HG02885 (cell line): Measurements from ENCODE around the gene ULK4.
"Not testable (repeated sequence)": the region's sequence is repeated elsewhere in the genome, so short reads cannot be mapped to it uniquely, and the experiment has no call there.

Experiments used
- ATAC-seq: cut with Tn5 transposase; IDR thresholded peaks from one replicate; pipeline ENCODE4 v1.9.1; 2021; ENCODE audit warnings: mild to moderate bottlenecking; ENCODE audit not compliant: unreplicated experiment, poor library complexity

Gene ULK4

DNA sequence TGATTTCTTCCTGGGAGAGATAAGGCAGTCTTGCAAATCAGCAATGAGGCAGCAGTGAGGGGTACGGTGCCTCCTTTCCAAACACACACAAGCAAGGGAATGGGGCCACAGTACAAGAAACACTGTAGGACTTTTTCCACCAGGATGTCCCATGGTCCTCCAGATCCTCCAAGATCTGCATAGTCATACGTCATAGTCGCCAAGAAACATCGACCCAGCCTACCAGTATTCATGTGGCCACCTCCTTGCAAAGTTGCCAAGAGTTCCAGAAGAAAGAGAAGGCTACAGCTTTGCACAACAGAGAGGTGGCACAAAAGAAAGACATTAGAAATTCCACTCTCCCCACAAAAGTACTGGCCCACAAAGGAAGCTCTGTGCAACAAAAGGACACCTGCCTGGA, 504.7 kb downstream of the ULK4 start:
- no peak for ATAC-seq

DNA sequence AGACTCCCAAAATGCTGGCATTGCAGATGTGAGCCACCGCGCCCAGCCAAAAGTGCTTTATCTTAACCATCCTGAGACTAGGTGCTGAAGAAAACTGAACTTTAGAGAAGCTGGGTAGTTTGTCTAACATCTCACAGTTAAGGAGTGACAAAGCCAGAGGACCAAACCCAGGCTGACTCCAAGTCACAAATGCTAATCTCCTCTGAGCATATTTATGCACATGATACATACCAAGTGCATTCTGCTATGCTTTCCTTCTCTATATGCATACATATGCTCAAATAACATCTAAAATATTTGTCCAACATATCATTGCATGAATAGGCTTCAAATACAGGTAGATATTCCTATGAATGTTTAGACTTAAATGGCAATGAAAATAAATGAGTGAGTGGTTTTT, 505.7 kb downstream of the ULK4 start:
- no peak for ATAC-seq

DNA sequence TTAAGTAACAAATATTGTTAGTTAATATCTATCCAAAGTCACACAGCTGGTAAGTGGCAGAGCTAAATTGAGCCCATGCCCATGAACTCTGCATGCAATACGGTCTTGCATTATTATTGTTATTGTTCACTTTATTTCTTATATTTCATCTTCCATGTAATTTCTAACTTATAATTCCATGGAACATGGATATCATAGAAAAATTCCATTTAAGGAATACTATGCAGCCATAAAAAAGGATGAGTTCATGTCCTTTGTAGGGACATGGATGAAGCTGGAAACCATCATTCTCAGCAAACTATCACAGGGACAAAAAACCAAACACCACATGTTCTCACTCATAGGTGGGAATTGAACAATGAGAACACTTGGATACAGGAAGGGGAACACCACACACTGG, 508.3 kb downstream of the ULK4 start:
- ATAC-seq: not testable (repeated sequence)

DNA sequence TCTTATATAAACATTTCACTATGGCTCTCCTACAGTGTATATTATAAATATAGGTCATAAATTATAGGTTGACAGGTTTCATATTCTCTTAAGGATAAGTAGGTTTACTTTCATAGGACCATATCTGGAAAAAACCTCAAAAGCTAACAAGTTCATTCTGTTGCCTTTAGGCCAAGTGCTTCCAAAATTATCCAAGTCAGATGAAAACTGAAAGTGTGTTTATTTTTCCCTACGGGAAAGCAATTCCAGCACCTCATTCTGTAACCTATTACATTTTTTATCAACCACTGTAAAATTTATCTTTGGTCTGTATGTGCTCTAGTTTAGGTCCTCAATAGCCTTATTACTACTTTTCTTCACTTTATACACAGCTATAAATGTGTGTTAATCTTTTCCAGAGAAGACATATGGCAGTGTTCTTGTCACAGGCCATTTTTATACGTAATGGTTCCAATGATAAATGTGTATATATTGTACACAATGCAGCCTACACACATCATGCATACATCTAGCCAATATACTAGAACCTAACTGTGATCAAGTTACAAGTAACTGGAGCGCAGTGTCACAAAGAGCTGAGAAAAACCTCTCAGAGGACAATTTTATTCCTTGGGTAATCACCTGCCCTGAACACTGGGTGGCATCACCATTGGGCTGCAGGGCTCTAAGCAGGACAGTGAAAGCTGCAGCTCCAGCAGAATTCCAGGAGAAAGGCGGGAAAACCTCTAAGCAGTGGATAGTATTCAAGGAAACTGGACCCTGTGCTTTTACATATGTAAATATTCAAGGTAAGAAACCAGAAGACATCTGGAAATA, 511.3 kb downstream of the ULK4 start:
- no peak for ATAC-seq

DNA sequence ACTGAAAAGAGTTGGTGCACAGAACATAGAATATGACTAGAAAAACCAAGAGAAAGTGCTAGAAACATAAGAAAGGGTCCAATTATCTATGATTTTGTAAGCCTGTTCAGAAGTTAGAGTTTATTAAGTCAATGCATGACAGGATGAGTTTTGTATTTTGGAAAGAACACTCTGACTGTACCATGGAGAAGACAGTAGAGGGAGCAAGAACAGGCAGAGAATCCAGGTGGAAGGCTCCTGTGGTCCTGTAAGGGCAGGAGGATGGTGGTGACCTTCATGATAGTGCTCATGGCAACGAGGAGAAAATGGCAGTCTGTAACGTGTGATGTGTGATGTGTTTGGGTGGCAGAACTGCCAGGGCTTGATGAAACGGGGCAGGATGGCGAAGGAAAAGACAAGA, 513.5 kb downstream of the ULK4 start:
- no peak for ATAC-seq

DNA sequence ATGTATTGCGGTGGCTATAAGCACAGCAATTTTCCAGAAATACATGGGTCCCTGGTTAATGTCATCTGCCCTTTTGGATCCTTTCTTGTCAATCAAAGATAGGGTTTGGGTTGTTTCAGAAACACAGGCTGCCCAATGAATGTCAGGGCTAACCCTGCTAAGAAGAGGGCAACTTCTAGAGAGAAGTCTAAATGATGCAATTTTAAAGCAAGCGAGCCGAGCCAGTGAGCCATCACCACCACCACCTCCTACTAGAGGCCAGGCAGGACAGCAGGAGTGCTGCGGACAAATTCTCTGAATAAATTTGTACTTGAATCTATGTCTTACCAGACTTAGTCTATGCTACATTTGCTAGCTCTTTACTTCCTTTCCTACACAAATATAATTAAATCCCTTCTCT, 514.2 kb downstream of the ULK4 start:
- ATAC-seq: no peak

DNA sequence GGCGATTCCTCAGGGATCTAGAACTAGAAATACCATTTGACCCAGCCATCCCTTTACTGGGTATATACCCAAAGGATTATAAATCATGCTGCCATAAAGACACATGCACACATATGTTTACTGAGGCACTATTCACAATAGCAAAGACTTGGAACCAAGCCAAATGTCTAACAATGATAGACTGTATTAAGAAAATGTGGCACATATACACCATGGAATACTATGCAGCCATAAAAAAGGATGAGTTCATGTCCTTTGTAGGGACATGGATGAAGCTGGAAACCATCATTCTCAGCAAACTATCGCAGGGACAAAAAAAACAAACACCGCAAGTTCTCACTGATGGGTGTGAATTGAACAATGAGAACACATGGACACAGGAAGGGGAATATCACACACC, 515.6 kb downstream of the ULK4 start:
- not testable (repeated sequence) for ATAC-seq

DNA sequence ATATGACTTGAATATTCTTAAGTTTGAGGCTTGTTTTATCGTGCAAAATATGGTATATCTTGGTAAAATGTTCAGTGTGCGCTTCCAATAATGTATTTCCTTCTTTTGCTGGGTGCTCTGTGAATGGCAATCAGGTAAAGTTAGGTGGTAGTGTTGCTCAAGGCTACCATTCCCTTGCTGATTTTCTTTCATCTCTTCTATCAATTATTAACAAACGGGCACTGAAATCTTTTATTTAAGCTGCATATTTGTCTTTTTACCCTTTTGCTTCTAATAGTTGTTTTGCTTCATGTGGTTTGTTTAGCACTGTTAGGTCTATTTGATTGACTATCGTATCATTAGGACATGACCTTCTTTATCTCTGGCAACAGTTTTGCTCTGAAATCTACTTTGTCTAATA, 520.3 kb downstream of the ULK4 start:
- ATAC-seq: no peak

DNA sequence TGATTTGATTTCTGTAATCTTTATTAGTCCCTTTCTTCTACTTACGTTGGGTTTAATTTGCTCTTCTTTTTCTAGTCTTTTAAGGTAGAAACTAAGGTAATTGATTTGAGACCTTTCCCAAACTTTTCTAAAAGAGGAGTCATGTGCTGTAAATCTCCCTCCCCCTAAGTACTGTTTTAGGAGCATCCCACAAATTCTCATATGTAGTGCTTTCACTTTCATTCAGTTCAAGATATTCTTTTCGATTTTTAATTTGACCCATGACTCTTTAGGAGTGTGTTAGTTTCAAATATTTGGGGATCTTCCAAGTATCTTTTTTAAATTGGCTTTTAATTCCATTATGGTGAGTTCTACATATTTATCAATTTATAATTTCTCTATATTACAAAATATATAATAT, 520.8 kb downstream of the ULK4 start:
- ATAC-seq: no peak

DNA sequence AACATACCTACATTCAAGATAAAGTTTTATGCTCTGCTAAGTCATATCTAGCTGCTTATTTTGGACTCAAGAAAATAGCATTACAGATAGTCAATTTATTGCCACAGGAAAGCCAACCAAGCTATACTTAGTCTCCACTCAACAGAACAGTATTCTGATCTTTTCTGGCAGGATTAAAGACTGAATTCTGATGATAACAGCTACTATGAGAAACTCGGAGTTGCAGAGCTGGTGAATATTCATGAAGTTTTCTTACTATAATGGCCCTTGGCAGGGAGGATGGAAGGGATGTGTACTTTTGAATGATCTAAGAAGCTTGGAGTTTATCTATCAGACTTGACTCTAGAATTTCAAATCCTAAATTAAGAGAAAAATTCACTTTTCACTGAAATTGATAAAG, 524.9 kb downstream of the ULK4 start:
- ATAC-seq: no peak

DNA sequence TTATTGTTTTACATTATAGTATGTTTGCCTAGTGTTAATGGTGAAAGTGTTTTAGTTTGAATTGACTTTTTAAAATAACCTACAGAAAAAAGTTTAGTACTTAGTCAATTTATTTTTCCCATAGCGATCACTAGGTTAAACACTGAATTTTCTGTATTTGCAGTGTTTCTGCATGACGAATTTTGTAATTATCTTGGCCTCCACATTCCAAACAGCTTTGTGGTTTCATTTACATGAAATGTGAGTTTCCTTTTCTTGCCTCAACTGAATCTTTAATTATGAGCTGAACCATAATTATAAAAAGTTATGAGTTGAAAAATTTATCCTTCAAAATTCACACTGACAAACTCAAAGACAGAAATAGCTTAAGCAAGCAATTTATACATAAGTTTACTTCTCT, 527.1 kb downstream of the ULK4 start:
- no peak for ATAC-seq

DNA sequence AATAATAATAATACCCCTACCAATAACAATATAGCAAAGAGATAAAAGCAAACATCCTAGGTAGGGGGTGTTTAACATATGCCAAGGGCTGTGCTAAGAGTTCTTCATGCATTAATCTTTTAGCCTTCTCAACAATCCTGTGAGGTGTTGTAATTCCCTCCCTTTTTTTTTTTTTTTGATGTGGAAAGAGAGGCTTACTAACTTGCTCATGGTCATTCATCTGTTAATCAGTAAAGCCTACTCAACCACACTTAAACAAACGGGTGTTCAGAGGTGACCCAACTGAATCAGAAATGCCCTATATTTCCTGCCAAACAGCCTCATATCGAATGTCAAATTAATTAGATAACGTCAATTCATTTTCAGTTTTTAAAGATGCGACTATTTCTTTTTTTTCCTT, 530.5 kb downstream of the ULK4 start:
- no peak for ATAC-seq

DNA sequence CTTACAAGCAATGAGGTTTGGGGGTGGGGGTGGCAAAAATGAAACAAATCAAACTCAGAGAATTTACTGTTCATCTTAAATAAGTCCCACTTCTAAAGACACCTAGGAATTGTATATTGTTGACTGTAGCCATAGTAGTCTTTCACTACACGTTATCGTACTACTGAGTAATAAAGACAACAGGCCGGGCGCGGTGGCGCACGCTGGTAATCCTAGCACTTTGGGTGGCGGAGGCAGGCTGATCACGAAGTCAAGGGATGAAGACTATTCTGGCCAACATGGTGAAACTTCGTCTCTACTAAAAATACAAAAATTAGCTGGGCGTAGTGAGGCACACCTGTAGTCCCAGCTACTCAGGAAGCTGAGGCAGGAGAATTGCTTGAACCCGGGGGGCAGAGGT, 531.0 kb downstream of the ULK4 start:
- no peak for ATAC-seq

DNA sequence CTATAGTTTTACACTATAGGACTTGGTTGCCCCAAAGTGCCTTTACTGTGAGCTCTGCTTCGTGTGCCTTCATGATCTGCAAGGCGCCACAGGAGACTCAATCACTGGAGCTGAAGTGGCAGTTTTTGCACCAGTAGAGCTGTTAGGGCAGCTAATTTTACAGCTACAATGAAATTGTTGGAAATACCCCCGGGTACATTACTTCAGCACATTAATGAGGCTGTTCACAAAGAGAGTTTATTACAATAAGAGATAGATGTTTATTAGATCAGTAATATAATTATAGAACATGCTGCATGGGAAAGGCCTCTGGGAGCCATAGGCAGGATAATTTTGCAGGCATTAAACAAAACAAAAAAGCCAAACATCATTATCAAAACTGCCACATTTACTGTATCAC, 531.5 kb downstream of the ULK4 start:
- ATAC-seq: no peak

DNA sequence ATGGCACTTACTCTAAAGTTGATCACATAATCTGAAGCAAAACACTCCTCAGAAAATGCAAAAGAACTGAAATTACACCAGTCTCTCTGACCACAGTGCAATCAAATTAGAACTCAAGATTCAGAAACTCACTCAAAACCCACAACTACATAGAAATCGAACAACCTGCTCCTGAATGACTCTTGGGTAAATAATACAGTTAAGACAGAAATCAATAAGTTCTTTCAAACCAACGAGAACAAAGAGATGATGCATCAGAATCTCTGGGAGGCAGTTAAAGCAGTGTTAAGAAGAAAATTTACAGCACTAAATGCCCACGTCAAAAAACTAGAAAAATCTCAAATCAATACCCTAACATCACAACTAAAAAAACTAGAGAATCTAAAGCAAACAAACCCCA, 535.4 kb downstream of the ULK4 start:
- ATAC-seq: no peak

DNA sequence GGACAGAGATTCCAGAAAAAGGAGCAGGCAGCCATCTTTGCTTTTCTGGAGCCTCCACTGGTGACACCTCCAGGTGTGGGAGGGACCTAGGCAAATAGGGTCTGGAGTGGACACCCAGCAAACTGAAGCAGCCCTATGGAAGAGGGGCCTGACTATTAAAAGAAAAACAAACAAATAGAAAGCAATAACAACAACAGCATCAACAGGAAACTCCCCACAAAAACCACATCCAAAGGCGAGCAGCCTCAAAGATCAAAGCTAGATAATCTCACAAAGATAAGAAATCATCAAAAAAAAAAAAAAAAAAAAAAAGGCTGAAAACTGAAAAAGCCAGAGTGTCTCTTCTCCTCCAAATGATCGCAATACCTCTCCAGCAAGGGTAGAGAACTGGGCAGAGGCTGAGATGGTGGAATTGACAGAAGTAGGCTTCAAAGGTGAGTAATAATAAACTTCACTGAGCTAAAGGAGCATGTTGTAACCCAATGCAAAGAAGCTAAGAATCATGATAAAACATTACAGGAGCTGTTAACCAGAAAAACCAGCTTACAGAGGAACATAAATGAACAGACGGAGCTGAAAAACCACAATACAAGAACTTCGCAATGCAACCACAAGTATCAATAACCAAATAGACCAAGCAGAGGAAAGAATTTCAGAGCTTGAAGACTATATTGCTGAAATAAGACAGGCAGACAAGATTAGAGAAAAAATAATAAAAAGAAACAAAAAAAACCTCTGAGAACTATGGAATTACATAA, 537.2 kb downstream of the ULK4 start:
- ATAC-seq: no peak

DNA sequence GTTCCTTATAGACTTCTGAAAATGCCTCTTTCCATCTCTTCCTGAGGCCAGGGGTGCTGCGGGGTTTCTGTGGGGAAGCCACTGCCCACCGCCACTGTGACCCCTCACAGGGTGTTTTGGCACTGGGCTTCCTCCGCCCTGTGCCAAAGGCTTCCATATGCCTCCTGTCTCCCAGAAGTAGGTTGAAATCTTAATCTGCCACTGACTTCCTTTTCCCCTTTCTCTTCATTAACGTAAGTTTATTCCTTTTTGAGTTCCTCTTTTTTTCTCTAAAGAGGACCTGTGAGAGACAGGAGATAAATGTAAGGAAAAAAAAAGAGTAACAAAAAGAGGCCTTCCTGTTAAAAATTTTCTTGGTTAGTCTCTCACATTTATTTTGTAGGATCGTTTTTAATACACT, 542.1 kb downstream of the ULK4 start:
- ATAC-seq: no peak

DNA sequence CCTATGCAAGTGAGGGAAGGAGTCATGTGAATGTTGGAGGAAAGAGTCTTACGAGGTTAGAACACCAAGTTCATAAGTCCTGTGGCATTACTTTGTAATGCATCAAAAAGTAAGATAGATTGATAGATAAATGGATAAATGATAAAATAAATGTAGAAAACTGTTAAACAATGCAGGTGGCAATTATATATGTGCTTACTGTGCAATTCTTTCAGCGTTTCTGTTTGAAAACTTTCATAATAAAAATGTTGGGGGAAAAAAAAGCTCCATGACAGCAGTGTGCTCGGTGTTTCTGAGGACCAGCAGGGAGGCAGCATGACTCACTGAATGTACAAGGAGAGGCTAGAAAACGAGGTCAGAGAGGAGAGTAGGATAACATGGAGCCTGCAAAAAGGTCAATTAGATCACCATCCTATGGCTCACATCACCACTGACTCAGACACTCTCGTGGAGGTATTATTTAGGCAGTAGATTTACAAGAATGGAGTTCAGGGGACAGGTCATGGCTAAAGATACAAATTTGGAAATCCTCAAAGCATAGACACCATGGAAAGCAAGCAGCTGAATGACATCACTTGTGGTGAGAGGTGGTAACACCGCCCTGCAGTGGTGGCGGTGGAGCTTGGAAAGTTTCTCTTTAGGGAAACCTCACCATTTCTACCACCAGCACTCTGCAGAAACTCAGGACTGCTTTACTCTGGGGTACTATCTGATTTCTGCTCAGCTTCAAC, 542.8 kb downstream of the ULK4 start:
- ATAC-seq: no peak

DNA sequence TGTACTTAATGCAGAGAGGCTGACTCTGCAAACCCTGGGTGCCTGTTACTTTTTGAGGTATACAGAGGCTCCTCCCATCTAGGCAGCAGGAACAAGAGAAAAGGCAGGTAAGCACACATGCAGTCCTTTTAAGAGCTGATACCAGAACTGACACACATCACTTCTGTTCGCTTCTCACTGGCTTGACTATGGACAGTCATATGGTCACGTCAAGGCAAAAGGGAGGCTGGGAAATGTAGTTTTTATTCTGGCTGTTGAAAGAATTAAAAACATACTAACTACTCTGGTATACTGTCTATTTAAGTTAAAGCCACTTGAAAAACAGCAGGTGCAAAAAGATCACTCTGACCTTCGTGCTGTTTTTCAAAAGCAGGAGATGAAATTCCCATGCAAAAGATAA, 544.3 kb downstream of the ULK4 start:
- no peak for ATAC-seq

DNA sequence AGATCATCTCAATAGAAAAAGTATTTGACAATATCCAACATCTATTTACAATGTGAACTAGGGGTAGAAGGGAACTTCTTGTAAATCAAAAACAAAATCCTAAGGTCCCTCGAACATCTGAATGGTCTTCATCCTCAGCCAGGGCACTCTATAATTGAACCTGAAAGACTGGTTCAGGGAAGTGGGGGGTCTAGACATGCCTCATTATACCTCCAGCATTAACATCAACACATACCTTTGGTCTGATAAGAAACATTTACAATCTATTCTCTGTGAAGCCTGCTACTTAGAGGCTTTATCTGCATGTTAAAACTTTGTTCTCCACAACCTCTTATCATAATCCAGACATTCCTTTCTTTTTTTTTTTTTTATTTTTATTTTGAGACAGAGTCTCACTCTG, 550.8 kb downstream of the ULK4 start:
- no peak for ATAC-seq

DNA sequence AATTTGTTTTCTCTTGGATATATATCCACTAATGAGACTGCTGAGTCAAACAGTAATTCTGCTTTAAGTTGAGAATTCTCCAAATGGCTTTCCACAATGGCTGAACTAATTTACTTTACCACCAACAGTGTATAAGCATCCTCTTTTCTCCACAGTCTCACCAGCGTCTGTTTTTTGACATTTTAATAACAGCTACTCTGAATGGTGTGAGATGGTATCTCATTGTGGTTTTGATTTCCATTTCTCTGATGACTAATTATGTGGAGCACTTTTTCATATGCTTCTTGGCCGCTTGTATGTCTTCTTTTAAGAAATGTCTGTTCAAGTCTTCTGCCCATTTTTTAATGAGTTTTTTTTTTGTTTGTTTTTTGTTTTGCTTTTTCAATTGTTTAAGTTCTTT, 556.4 kb downstream of the ULK4 start:
- ATAC-seq: no peak
